ENCODE data around the gene RAB22A.

RAB22A gene

GRCh38 chr20:58359441-58359840, 49.9 kb downstream of the RAB22A start:
- no peak for DNase-seq (ENCODE audit: low read depth)
- H3K4me3 ChIP-seq (ENCODE audit: low read depth, low read length) = no peak overlapping the region
- TF ChIP-seq MAX (IDR thresholded peaks at IDR 0.05; ENCODE audit: low read depth, low read length) = no peak
- no peak for TF ChIP-seq POLR2A (IDR thresholded peaks at IDR 0.05; ENCODE audit: extremely low read depth, insufficient read length)
- TF ChIP-seq MYC (IDR thresholded peaks at IDR 0.05; ENCODE audit: low read depth, low read length) = no peak
- TF ChIP-seq CTCF (IDR thresholded peaks at IDR 0.05; ENCODE audit: low read depth, low read length) = no peak

- no peak for DNase-seq (ENCODE audit: low read depth)
- no peak for TF ChIP-seq MYC (IDR thresholded peaks at IDR 0.05; ENCODE audit: low read depth, low read length)
- H3K4me3 ChIP-seq (ENCODE audit: low read depth, low read length) = no peak overlapping the region
These were observed 51.4 kb downstream of the RAB22A start for GRCh38 chr20:58360936-58361335.

GRCh38 chr20:58361481-58362205, 52.1 kb downstream of the RAB22A start:
- no peak for DNase-seq (ENCODE audit: low read depth)

GRCh38 chr20:58362206-58362516, 52.6 kb downstream of the RAB22A start:
- H3K4me3 ChIP-seq (ENCODE audit: low read depth, low read length) = no peak overlapping the region
- TF ChIP-seq CTCF (IDR thresholded peaks at IDR 0.05; ENCODE audit: low read depth, low read length) (no peak), MAX (IDR thresholded peaks at IDR 0.05; ENCODE audit: low read depth, low read length) (no peak), MYC (IDR thresholded peaks at IDR 0.05; ENCODE audit: low read depth, low read length) (no peak), POLR2A (IDR thresholded peaks at IDR 0.05; ENCODE audit: extremely low read depth, insufficient read length) (no peak)
- DNase-seq (ENCODE audit: low read depth) = no peak

More at GRCh38 chr20:58361481-58362205, 52.1 kb downstream of the RAB22A start:
- TF ChIP-seq MYC (IDR thresholded peaks at IDR 0.05; ENCODE audit: low read depth, low read length) (no peak), CTCF (IDR thresholded peaks at IDR 0.05; ENCODE audit: low read depth, low read length) (no peak), POLR2A (IDR thresholded peaks at IDR 0.05; ENCODE audit: extremely low read depth, insufficient read length) (no peak)
- no peak overlapping the region for H3K4me3 ChIP-seq (ENCODE audit: low read depth, low read length)

GRCh38 chr20:58362970-58363369, 53.5 kb downstream of the RAB22A start:
- no peak overlapping the region for H3K4me3 ChIP-seq (ENCODE audit: low read depth, low read length)
- no peak for DNase-seq (ENCODE audit: low read depth)
- TF ChIP-seq MYC (IDR thresholded peaks at IDR 0.05; ENCODE audit: low read depth, low read length) (no peak), POLR2A (IDR thresholded peaks at IDR 0.05; ENCODE audit: extremely low read depth, insufficient read length) (no peak), CTCF (IDR thresholded peaks at IDR 0.05; ENCODE audit: low read depth, low read length) (no peak), MAX (IDR thresholded peaks at IDR 0.05; ENCODE audit: low read depth, low read length) (no peak)

GRCh38 chr20:58366866-58367265, 57.4 kb downstream of the RAB22A start:
- H3K4me3 ChIP-seq (ENCODE audit: low read depth, low read length) = no peak overlapping the region
- DNase-seq (ENCODE audit: low read depth) = no peak
- TF ChIP-seq MAX (IDR thresholded peaks at IDR 0.05; ENCODE audit: low read depth, low read length) (no peak), MYC (IDR thresholded peaks at IDR 0.05; ENCODE audit: low read depth, low read length) (no peak), CTCF (IDR thresholded peaks at IDR 0.05; ENCODE audit: low read depth, low read length) (no peak), POLR2A (IDR thresholded peaks at IDR 0.05; ENCODE audit: extremely low read depth, insufficient read length) (no peak)
